K562 (cell line): ENCODE data around the gene TTLL4. TPM values are rescaled to one million over a fixed set of nuclear protein-coding genes. Genes with fewer than 3 reads are reported as not detected.

Source experiments
- ATAC-seq: fragments of 200-7000 bp; cut with Tn5 transposase; 3 replicates; pipeline ENCODE4 v1.9.1; 2020; ENCODE audit warnings: moderate library complexity
- BruUV-seq: library from RNA; stranded (reverse); fragments of 400-500 nt; replicated peaks from 2 replicates; lab custom pipeline; 2021; lab: Mats Ljungman, UMichigan
- CTCF ChIA-PET: fragments of 300-600 bp; formaldehyde crosslinking; extraction: SDS; loops from one replicate; lab custom pipeline; 2021; ENCODE audit warnings: low intra/inter-chr PET ratio; lab: Yijun Ruan, JAX
- POLR2A ChIA-PET: fragments of 300-600, 350-650 bp; sonication (Branson Sonifier 250); formaldehyde crosslinking; extraction: SDS; loops from one replicate; lab custom pipeline; 2021; ENCODE audit warnings: antibody characterized with exemption, inconsistent platforms; lab: Yijun Ruan, JAX
- DNase-seq, 4 experiments: peaks; one replicate each; pipeline versions ENCODE4 v3.0.0 to v3.0.0-alpha.2; 2011 to 2018; ENCODE audit warnings: low spot score in 3 of 4, mixed read lengths in 3 of 4; ENCODE audit errors: extremely low read depth in 1 of 4
- FAIRE-seq: peaks from 2 replicates; lab custom pipeline; 2011; peaks lifted over from hg19 to GRCh38; lab: Jason Lieb, UNC
- H2AFZ ChIP-seq: 2 replicates; pipeline ENCODE4 v1.6.0; 2011; ENCODE audit warnings: low read depth, low read length, control low read depth, inconsistent platforms
- H3K27ac ChIP-seq: fragments of 200-600 bp; 3 replicates; pipeline ENCODE4 v1.8.0; 2011; ENCODE audit warnings: low read depth, mild to moderate bottlenecking, control low read depth, inconsistent platforms, low read length, moderate library complexity, mixed read lengths; ENCODE audit errors: extremely low read depth
- H3K27me3 ChIP-seq, 2 experiments: fragments of 300-600 bp in 1 of 2; 2 replicates in 1 of 2; 3 replicates in 1 of 2; pipeline versions ENCODE4 v1.6.0 to v1.8.0; 2011; ENCODE audit warnings: inconsistent platforms in 2 of 2, low read length in 2 of 2, mild to moderate bottlenecking in 1 of 2, mixed read lengths in 1 of 2, moderate library complexity in 1 of 2; ENCODE audit not compliant: control insufficient read depth in 2 of 2, insufficient read depth in 2 of 2
- H3K36me3 ChIP-seq: fragments of 300-600 bp; 3 replicates; pipeline ENCODE4 v1.8.0; 2011; ENCODE audit warnings: mild to moderate bottlenecking, low read length, inconsistent platforms; ENCODE audit not compliant: control insufficient read depth, insufficient read depth
- H3K4me1 ChIP-seq, 2 experiments: fragments of 200-600 bp in 1 of 2; replicated peaks in 1 of 2; 2 replicates in 1 of 2; 3 replicates in 1 of 2; pipeline versions ENCODE4 v1.5.1 to v1.8.0; 2011; ENCODE audit warnings: inconsistent platforms in 2 of 2, low read length in 2 of 2, mild to moderate bottlenecking in 1 of 2, mixed read lengths in 1 of 2, moderate library complexity in 1 of 2; ENCODE audit not compliant: control insufficient read depth in 2 of 2, insufficient read depth in 2 of 2
- H3K4me2 ChIP-seq: 2 replicates; pipeline ENCODE4 v1.6.1; 2011; ENCODE audit warnings: low read length, control low read depth, inconsistent platforms, mixed read lengths; ENCODE audit not compliant: insufficient read depth
- H3K4me3 ChIP-seq: fragments of 200-600 bp; sonication (generic), shearing (Covaris generic); 2 replicates; pipeline ENCODE4 v1.5.1; 2016; ENCODE audit warnings: control low read depth, inconsistent platforms
- H3K79me2 ChIP-seq: fragments of 200-600 bp; 3 replicates; pipeline ENCODE4 v1.8.0; 2011; ENCODE audit warnings: low read length, inconsistent platforms; ENCODE audit not compliant: control insufficient read depth, insufficient read depth
- H3K9ac ChIP-seq, 2 experiments: 2 replicates each; pipeline versions ENCODE4 v1.6.0 to v1.6.1; 2011; ENCODE audit warnings: low read depth in 2 of 2, low read length in 2 of 2, control low read depth in 1 of 2, inconsistent platforms in 1 of 2, mild to moderate bottlenecking in 1 of 2, mixed read lengths in 1 of 2; ENCODE audit not compliant: insufficient read depth in 1 of 2
- H3K9me1 ChIP-seq: one replicate; pipeline ENCODE4 v1.6.0; 2011; ENCODE audit warnings: inconsistent platforms, mild to moderate bottlenecking, low read length, moderate library complexity; ENCODE audit not compliant: control insufficient read depth, insufficient read depth
- H3K9me3 ChIP-seq: replicated peaks from 2 replicates; pipeline ENCODE4 v1.5.1; 2011; ENCODE audit warnings: low read depth, low read length, inconsistent platforms; ENCODE audit not compliant: control insufficient read depth, insufficient read depth
- H4K20me1 ChIP-seq: replicated peaks from 2 replicates; pipeline ENCODE4 v1.6.1; 2011; ENCODE audit warnings: low read length, inconsistent platforms, mixed read lengths; ENCODE audit not compliant: control insufficient read depth, insufficient read depth
- COPS2 ChIP-seq: fragments of 450-650 bp; conservative IDR thresholded peaks from 2 replicates; pipeline ENCODE4 v1.6.1; 2016; ENCODE audit warnings: mild to moderate bottlenecking, moderate library complexity
- FOSL1 ChIP-seq: fragments of 200-800 bp; sonication (Bioruptor generic); conservative IDR thresholded peaks from 2 replicates; pipeline ENCODE4 v1.6.1; 2016; ENCODE audit warnings: missing genetic modification characterization, missing compliant biosample characterization
- FOXO4 ChIP-seq: fragments of 450-650 bp; formaldehyde crosslinking; IDR thresholded peaks from 2 replicates; pipeline ENCODE4 v1.4.0; 2020; ENCODE audit warnings: mild to moderate bottlenecking, moderate library complexity
- JUND ChIP-seq, 2 experiments: IDR thresholded peaks; 2 replicates in 1 of 2; 3 replicates in 1 of 2; pipeline ENCODE4 v1.6.1; 2011; ENCODE audit warnings: borderline replicate concordance in 2 of 2, low read depth in 2 of 2, low read length in 2 of 2, improper control_type of control experiment in 1 of 2, missing biosample characterization in 1 of 2, missing genetic modification characterization in 1 of 2, missing genetic modification reagents in 1 of 2
- MCM2 ChIP-seq: fragments of 450-650 bp; IDR thresholded peaks from 2 replicates; pipeline ENCODE4 v1.6.1; 2017; ENCODE audit warnings: low read depth, mild to moderate bottlenecking
- TFAM ChIP-seq: fragments of 250-450 bp; sonication (Bioruptor Pico); conservative IDR thresholded peaks from 2 replicates; pipeline ENCODE4 v1.5.0; 2021; ENCODE audit warnings: mild to moderate bottlenecking, moderate library complexity
- XRCC3 ChIP-seq: fragments of 450-650 bp; IDR thresholded peaks from 2 replicates; pipeline ENCODE4 v1.6.1; 2017; ENCODE audit warnings: mild to moderate bottlenecking, moderate library complexity
- ZBTB33 ChIP-seq: sonication (generic); formaldehyde crosslinking; IDR thresholded peaks from 2 replicates; pipeline ENCODE4 v1.8.1; 2023; ENCODE audit warnings: mild to moderate bottlenecking, missing genetic modification reagents
- ZMIZ1 ChIP-seq, 2 experiments: fragments of 150-350 bp in 1 of 2; IDR thresholded peaks; 2 replicates each; pipeline ENCODE4 v1.6.1; 2012 to 2016; ENCODE audit warnings: low read depth in 2 of 2, low read length in 2 of 2, mild to moderate bottlenecking in 1 of 2, moderate library complexity in 1 of 2
- ZNF174 ChIP-seq: fragments of 250-450 bp; sonication (Bioruptor Pico); IDR thresholded peaks from 2 replicates; pipeline ENCODE4 v1.4.0; 2020; ENCODE audit warnings: mild to moderate bottlenecking
- ZNF785 ChIP-seq: fragments of 250-450 bp; sonication (Bioruptor Pico); IDR thresholded peaks from 2 replicates; pipeline ENCODE4 v1.4.0; 2020; ENCODE audit warnings: mild to moderate bottlenecking
- WGBS: fragments of 100-300 bp; shearing (Covaris generic); methylation state at CpG from one replicate; pipeline ENCODE4 v1.1.6; 2016; ENCODE audit warnings: low coverage, mixed read lengths; ENCODE audit not compliant: insufficient coverage; ENCODE audit errors: missing lambda C conversion rate; 5-methylcytosine and 5-hydroxymethylcytosine counted together
- in situ Hi-C: fragments of 300-500 bp; cut with MboI; formaldehyde crosslinking; loops from 4 replicates; pipeline ENCODE4 v1.15.0; 2018; ENCODE audit warnings: inconsistent platforms, mixed read lengths
- intact Hi-C: fragments of 100-400 bp; cut with micrococcal nuclease; formaldehyde crosslinking; loops from 2 replicates; pipeline ENCODE4 v1.14.2; 2022
- polyA plus RNA-seq, 8 experiments: library from polyadenylated mRNA; depleted of rRNA in 4 of 8; stranded (reverse) in 5 of 8; unstranded in 3 of 8; fragments of >200 nt; fragmentation: Nextera tagmentation in 2 of 8; fragmentation: Illumina TruSeq in 1 of 8; extraction: Ambion mirVana in 2 of 8; extraction: Trizol in 1 of 8; gene quantifications; 2 replicates each; pipeline versions ENCODE4 v1.2.1 to v1.2.3, GENCODE V29; 2011 to 2014; ENCODE audit warnings: inconsistent platforms in 1 of 8, missing spikeins in 1 of 8
- total RNA-seq, 7 experiments: library from RNA; depleted of rRNA in 6 of 7; stranded (reverse); fragments of >200 nt in 6 of 7; fragmentation: Illumina TruSeq in 2 of 7; extraction: Trizol in 2 of 7; gene quantifications; 2 replicates each; pipeline versions ENCODE4 v1.2.1 to v1.2.3, GENCODE V29; 2011 to 2021; ENCODE audit warnings: low replicate concordance in 1 of 7

TTLL4 gene
- total and polyA plus RNA-seq, 9 of the 15 experiments (the other 6 are each of a cell fraction or from before 2014, with no cell fraction given) = 12.6 to 67.5 (median 24.5) TPM

GRCh38 chr2:218709908-218710307, 727 bp upstream of the TTLL4 start:
- ChIA-PET CTCF (interaction anchor here (0.6 to 1.7 kb wide), 2 partner anchors 138 to 233 kb away, joined by 3 to 15 read pairs; no protein-coding TSS in a partner anchor), POLR2A (interaction anchor here (0.5 to 1.2 kb wide), 5 partner anchors 13 to 150 kb away, joined by 3 to 4 read pairs (median 3); partner anchors contain the start of genes RNF25 and STK36)
- no peak for FAIRE-seq
- no TSS peak for BruUV-seq
- Histone ChIP-seq H3K79me2 (peaks cover 37% of the 10 kb centered on the region), H4K20me1 (no peaks in the 10 kb centered on the region; the same call in 1 of the 2 replicates), H3K9me3 (no peaks in the 10 kb centered on the region), H3K9me1 (peaks cover 2% of the 10 kb centered on the region), H3K4me3 (no peak overlapping the region), H3K9ac (no peak overlapping the region), H2AFZ (peak overlapping the region; percentile 94), H3K4me1 (peaks cover 13 to 14% of the 10 kb centered on the region in 2 experiments), H3K4me2 (peak overlapping the region; percentile 46), H3K27me3 (no peaks in the 10 kb centered on the region), H3K36me3 (peaks cover 3% of the 10 kb centered on the region; the same call in 2 of the 3 replicates), H3K27ac (0 out of 3 replicates have a peak overlapping the region, but pooled peaks have one; percentile 25)
- ATAC-seq = no peak
- intact Hi-C loops = loop anchor here (5.0 kb wide), 1 partner anchor 137 kb away; no protein-coding TSS in a partner anchor
- in situ Hi-C loops = no loop called here
- WGBS = 24% methylated on average over 6 of the region's 8 CpGs
- DNase-seq = peak in 1 of 4 experiments; percentile 18
- no peak for TF ChIP-seq COPS2
- no peak for TF ChIP-seq ZNF174 (CRISPR knock-in tag)
- TF ChIP-seq TFAM (CRISPR knock-in tag) = no peak
- TF ChIP-seq ZBTB33 (CRISPR knock-in tag) = no peak
- TF ChIP-seq FOXO4 = no peak
- no peak for TF ChIP-seq ZNF785 (CRISPR knock-in tag)
- TF ChIP-seq JUND (IDR thresholded peaks at IDR 0.05; ENCODE audit: borderline replicate concordance, low read depth, low read length) = peak; percentile 38; the same call in 1 of the 2 replicates
- TF ChIP-seq JUND (tag; IDR thresholded peaks at IDR 0.05; ENCODE audit: borderline replicate concordance, low read depth, low read length) = no peak; the same call in 2 of the 3 replicates
- TF ChIP-seq ZMIZ1 (IDR thresholded peaks at IDR 0.05; ENCODE audit: low read depth in 2 of 2, low read length in 2 of 2) = no peak
- TF ChIP-seq MCM2 = no peak
- peak; percentile 66 for TF ChIP-seq FOSL1
- TF ChIP-seq XRCC3 = no peak
